GM18519 (cell line): ENCODE measurements around the gene UBFD1.
"Not testable (repeated sequence)": the region's sequence is repeated elsewhere in the genome, so short reads cannot be mapped to it uniquely, and the experiment has no call there.

Experiments used
- ATAC-seq: cut with Tn5 transposase; IDR thresholded peaks from one replicate; pipeline ENCODE4 v1.9.1; 2021; ENCODE audit warnings: mild to moderate bottlenecking, moderate library complexity; ENCODE audit not compliant: unreplicated experiment, low FRiP score

UBFD1 gene

GRCh38 chr16:23595951-23596720 is 38.6 kb downstream of the UBFD1 start, which contains the start of gene NDUFAB1:
Gene NDUFAB1, minus strand, starts transcription at chr16:23596316. Its CDS starts 26 bp downstream, at chr16:23596290.
- peak; percentile 80 for ATAC-seq

- ATAC-seq = no peak
These were observed 39.7 kb downstream of the UBFD1 start for GRCh38 chr16:23597003-23597756.

DNA sequence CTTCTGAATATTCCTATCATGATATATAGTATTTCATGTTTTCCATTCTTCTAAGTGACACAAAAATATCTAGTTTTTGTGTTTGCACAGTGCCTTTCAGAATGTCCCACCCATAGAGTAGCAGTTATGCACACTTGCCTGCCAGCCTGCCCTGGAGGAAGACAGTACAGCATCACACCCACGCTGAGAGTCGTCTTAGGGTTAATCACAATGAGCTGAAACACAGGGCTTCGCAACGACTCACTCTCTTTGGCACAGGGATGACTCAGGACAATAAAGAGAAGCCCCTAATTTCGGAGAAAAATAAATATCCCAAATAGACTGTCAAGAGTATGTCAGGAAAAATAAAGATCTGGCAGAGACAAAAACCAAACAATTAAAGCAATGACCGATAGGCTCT is 50.2 kb downstream of the UBFD1 start:
- ATAC-seq = no peak

DNA sequence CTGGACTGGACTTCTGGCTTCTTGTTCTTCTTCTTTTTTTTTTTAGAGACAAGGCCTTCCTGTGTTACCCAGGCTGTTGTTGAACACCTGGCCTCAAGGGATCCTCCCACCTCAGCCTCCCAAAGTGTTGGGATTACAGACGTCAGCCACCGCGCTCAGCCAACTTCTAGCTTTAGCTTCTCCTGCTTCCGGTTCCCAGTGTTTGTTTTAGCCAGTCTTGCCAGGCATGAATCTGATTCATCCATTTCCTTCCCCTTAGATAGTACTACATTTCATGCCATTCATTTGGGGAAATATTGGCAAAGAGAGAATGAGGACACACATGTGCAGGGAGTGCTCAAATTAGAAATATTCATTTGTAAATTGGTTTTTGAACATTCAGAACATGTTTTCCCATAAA is 50.7 kb downstream of the UBFD1 start:
- no peak for ATAC-seq

GRCh38 chr16:23609929-23610328 is 52.4 kb downstream of the UBFD1 start:
- ATAC-seq = no peak

DNA sequence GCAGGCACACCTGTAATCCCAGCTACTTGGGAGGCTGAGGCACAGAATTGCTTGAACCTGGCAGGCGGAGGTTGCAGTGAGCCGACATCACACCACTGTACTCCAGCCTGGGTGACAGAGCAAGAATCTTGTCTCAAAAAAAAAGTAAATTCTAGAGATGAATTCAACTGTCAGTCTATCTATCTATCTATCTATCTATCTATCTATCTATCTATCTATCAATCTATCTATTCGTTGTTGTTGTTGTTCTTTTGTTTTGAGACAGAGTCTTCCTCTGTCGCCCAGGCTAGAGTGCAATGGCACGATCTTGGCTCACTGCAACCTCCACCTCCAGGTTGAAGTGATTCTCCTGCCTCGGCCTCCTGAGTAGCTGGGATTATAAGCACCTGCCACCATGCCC is 53.4 kb downstream of the UBFD1 start:
- not testable (repeated sequence) for ATAC-seq

GRCh38 chr16:23611936-23612335 is 54.4 kb downstream of the UBFD1 start:
- ATAC-seq = no peak

- no peak for ATAC-seq
These were observed 58.3 kb downstream of the UBFD1 start for GRCh38 chr16:23615805-23616204.
